ENCODE results near the gene MCTP1. TPM values are rescaled to one million over a fixed set of nuclear protein-coding genes. Genes with fewer than 3 reads are reported as not detected.

The MCTP1 gene
- total and polyA plus RNA-seq, 2 of the 13 experiments (the other 11 are each of a cell fraction or from before 2014, with no cell fraction given) = 0.15 to 0.48 TPM

GRCh38 chr5:94699562-94699961 is 585.3 kb downstream of the MCTP1 start:
- Histone ChIP-seq H3K27ac (ENCODE audit: extremely low read length, insufficient read depth, low read length) (no peak overlapping the region), H3K9ac (ENCODE audit: insufficient read depth, low read depth, low read length) (no peak overlapping the region), H3K4me3 (replicated peaks in 1 of 3; ENCODE audit: insufficient read depth in 1 of 3, low read depth in 2 of 3, low read length in 3 of 3) (no peak overlapping the region), H3K9me3 (ENCODE audit: low read length) (no peaks in the 10 kb centered on the region), H3K27me3 (ENCODE audit: control insufficient read depth in 1 of 2, insufficient read depth in 2 of 2, low read length in 2 of 2) (no peaks in the 10 kb centered on the region), H3K4me1 (ENCODE audit: insufficient read depth, low read length) (no peaks in the 10 kb centered on the region), H4K20me1 (ENCODE audit: insufficient read depth, low read length) (no peaks in the 10 kb centered on the region), H3K36me3 (replicated peaks in 1 of 2; ENCODE audit: control insufficient read depth in 1 of 2, insufficient read depth in 2 of 2, low read length in 2 of 2) (0 out of 5 replicates have a peak, but pooled peaks cover 0 to 6% of the 10 kb centered on the region in 2 experiments), H3K79me2 (ENCODE audit: insufficient read depth, low read length) (no peaks in the 10 kb centered on the region), H2AFZ (ENCODE audit: low read length) (no peak overlapping the region), H3K4me2 (ENCODE audit: low read depth, low read length) (no peak overlapping the region)
- CTCF ChIA-PET (ENCODE audit: low intra/inter-chr PET ratio, low total read pairs) = no interaction called here
- intact Hi-C loops (cut with micrococcal nuclease; ENCODE audit: unreplicated experiment) (no loop called here), in situ Hi-C loops (cut with HindIII; ENCODE audit: extremely low pct_ligation_motif_present, low pct_unique_long_range_greater_than_20kb) (no loop called here)
- POLR2A ChIA-PET = no interaction called here
- 94% methylated on average over 2 of the region's 2 CpGs for WGBS (ENCODE audit: low lambda C conversion rate)
- DNase-seq (ENCODE audit: low spot score) (no peak), FAIRE-seq (no peak), ATAC-seq (no peak)
- BruUV-seq (replicated peaks) = no TSS peak
- TF ChIP-seq ZNF280D (CRISPR knock-in tag; IDR thresholded peaks at IDR 0.05) = no peak
- TF ChIP-seq RCOR2 (CRISPR knock-in tag; IDR thresholded peaks at IDR 0.05) = no peak
- TF ChIP-seq ZNF354B (CRISPR knock-in tag; IDR thresholded peaks at IDR 0.05) = no peak
- TF ChIP-seq ZSCAN20 (CRISPR knock-in tag; IDR thresholded peaks at IDR 0.05; ENCODE audit: borderline replicate concordance) = no peak
- no peak for TF ChIP-seq ZNF496 (CRISPR knock-in tag; IDR thresholded peaks at IDR 0.05; ENCODE audit: insufficient replicate concordance)
- TF ChIP-seq STAT5B (CRISPR knock-in tag; IDR thresholded peaks at IDR 0.05) = no peak

- no peak overlapping the region for H3K4me2 ChIP-seq (ENCODE audit: low read depth, low read length)
- ChIA-PET CTCF (ENCODE audit: low intra/inter-chr PET ratio, low total read pairs) (no interaction called here), POLR2A (no interaction called here)
- no peaks in the 10 kb centered on the region for H3K79me2 ChIP-seq (ENCODE audit: insufficient read depth, low read length)
- no peak overlapping the region for H2AFZ ChIP-seq (ENCODE audit: low read length)
- no TSS peak for BruUV-seq (replicated peaks)
- no peak overlapping the region for H3K4me3 ChIP-seq (replicated peaks in 1 of 3; ENCODE audit: insufficient read depth in 1 of 3, low read depth in 2 of 3, low read length in 3 of 3)
- intact Hi-C loops (cut with micrococcal nuclease; ENCODE audit: unreplicated experiment) (no loop called here), in situ Hi-C loops (cut with HindIII; ENCODE audit: extremely low pct_ligation_motif_present, low pct_unique_long_range_greater_than_20kb) (no loop called here)
- no peak for FAIRE-seq
- WGBS (ENCODE audit: low lambda C conversion rate) = 96% methylated on average over 5 of the region's 5 CpGs
- H3K9ac ChIP-seq (ENCODE audit: insufficient read depth, low read depth, low read length) = no peak overlapping the region
- no peak for DNase-seq (ENCODE audit: low spot score)
- H3K4me1 ChIP-seq (ENCODE audit: insufficient read depth, low read length) = no peaks in the 10 kb centered on the region
- no peaks in the 10 kb centered on the region for H3K27me3 ChIP-seq (ENCODE audit: control insufficient read depth in 1 of 2, insufficient read depth in 2 of 2, low read length in 2 of 2)
- no peaks in the 10 kb centered on the region for H3K9me3 ChIP-seq (ENCODE audit: low read length)
- ATAC-seq = no peak
- H3K36me3 ChIP-seq (replicated peaks in 1 of 2; ENCODE audit: control insufficient read depth in 1 of 2, insufficient read depth in 2 of 2, low read length in 2 of 2) = peaks cover 0 to 6% of the 10 kb centered on the region in 2 experiments; a peak in 1 of 5 replicates
- H4K20me1 ChIP-seq (ENCODE audit: insufficient read depth, low read length) = no peaks in the 10 kb centered on the region
- H3K27ac ChIP-seq (ENCODE audit: extremely low read length, insufficient read depth, low read length) = no peak overlapping the region
- TF ChIP-seq ZBTB44 (CRISPR knock-in tag; IDR thresholded peaks at IDR 0.05) (no peak), CCDC6 (CRISPR knock-in tag; IDR thresholded peaks at IDR 0.05) (no peak), TMF1 (CRISPR knock-in tag; IDR thresholded peaks at IDR 0.05; ENCODE audit: low read depth) (no peak), FOXC1 (CRISPR knock-in tag; IDR thresholded peaks at IDR 0.05; ENCODE audit: borderline replicate concordance) (no peak), PAF1 (CRISPR knock-in tag; IDR thresholded peaks at IDR 0.05) (no peak), ETS1 (CRISPR knock-in tag; IDR thresholded peaks at IDR 0.05) (no peak), ZNF207 (IDR thresholded peaks at IDR 0.05; ENCODE audit: borderline replicate concordance) (no peak), ZNF205 (CRISPR knock-in tag; IDR thresholded peaks at IDR 0.05) (no peak), ZBTB42 (CRISPR knock-in tag; IDR thresholded peaks at IDR 0.05) (no peak)
These were observed 586.7 kb downstream of the MCTP1 start for GRCh38 chr5:94698197-94698596.
